GM12878 (cell line): ENCODE measurements around the gene ZNF644. TPM values are rescaled to one million over a fixed set of nuclear protein-coding genes. Genes with fewer than 3 reads are reported as not detected.
A peak's percentile ranks its signal among the peaks of the same experiment; 100 is the strongest.

Experiments
- CBFB ChIP-seq: IDR thresholded peaks from 2 replicates; pipeline ENCODE4 v1.6.1; 2016; ENCODE audit warnings: antibody characterized with exemption, low read depth
- FOXM1 ChIP-seq: IDR thresholded peaks from 2 replicates; pipeline ENCODE4 v1.6.1; 2012; ENCODE audit warnings: low read depth, mild to moderate bottlenecking, inconsistent platforms, low read length, moderate library complexity
- POLR2AphosphoS5 ChIP-seq: IDR thresholded peaks from 2 replicates; pipeline ENCODE4 v1.6.1; 2011; ENCODE audit warnings: mild to moderate bottlenecking, low read length, inconsistent platforms
- SREBF1 ChIP-seq: IDR thresholded peaks from 2 replicates; pipeline ENCODE4 v1.6.1; 2012; ENCODE audit warnings: mild to moderate bottlenecking, low read length
- SREBF2 ChIP-seq: IDR thresholded peaks from 2 replicates; pipeline ENCODE4 v1.6.1; 2012; ENCODE audit warnings: mild to moderate bottlenecking, low read length
- ZNF384 ChIP-seq: IDR thresholded peaks from 2 replicates; pipeline ENCODE4 v1.6.1; 2012; ENCODE audit warnings: low read depth, mild to moderate bottlenecking, low read length, improper control_type of control experiment, borderline replicate concordance
- ZSCAN29 ChIP-seq: fragments of 450-650 bp; IDR thresholded peaks from 2 replicates; pipeline ENCODE4 v1.6.1; 2017; ENCODE audit warnings: mild to moderate bottlenecking, moderate library complexity
- polyA plus RNA-seq, 11 experiments: library from polyadenylated mRNA; depleted of rRNA in 4 of 11; unstranded in 6 of 11; stranded (reverse) in 5 of 11; fragments of >200 nt; fragmentation: Nextera tagmentation in 4 of 11; fragmentation: Illumina TruSeq in 1 of 11; extraction: Ambion mirVana in 4 of 11; extraction: Trizol in 1 of 11; gene quantifications; 1 replicate in 1 of 11; 2 replicates in 10 of 11; pipeline versions ENCODE4 v1.2.1 to v1.2.3, GENCODE V29; 2011 to 2016; ENCODE audit warnings: inconsistent platforms in 2 of 11, missing spikeins in 2 of 11, low read depth in 1 of 11
- total RNA-seq, 4 experiments: library from RNA; depleted of rRNA in 3 of 4; stranded (reverse); fragments of >200 nt in 3 of 4; fragmentation: Illumina TruSeq in 1 of 4; extraction: Trizol in 1 of 4; gene quantifications; 2 replicates each; pipeline versions ENCODE4 v1.2.1 to v1.2.3, GENCODE V29; 2013 to 2021
- TF ChIP-seq, protein P1 (sequence below): IDR thresholded peaks from 2 replicates; pipeline ENCODE4 v1.6.1; 2012; ENCODE audit warnings: low read depth, low read length, improper control_type of control experiment
- TF ChIP-seq, protein P2 (sequence below): fragments of 450-650 bp; formaldehyde crosslinking; IDR thresholded peaks from 2 replicates; pipeline ENCODE4 v1.4.0; 2022; ENCODE audit warnings: mild to moderate bottlenecking, moderate library complexity

ZNF644 gene
- total and polyA plus RNA-seq, 10 of the 15 experiments (the other 5 are each of a cell fraction or from before 2014, with no cell fraction given): 17.7 to 55.3 (median 29.5) TPM

DNA sequence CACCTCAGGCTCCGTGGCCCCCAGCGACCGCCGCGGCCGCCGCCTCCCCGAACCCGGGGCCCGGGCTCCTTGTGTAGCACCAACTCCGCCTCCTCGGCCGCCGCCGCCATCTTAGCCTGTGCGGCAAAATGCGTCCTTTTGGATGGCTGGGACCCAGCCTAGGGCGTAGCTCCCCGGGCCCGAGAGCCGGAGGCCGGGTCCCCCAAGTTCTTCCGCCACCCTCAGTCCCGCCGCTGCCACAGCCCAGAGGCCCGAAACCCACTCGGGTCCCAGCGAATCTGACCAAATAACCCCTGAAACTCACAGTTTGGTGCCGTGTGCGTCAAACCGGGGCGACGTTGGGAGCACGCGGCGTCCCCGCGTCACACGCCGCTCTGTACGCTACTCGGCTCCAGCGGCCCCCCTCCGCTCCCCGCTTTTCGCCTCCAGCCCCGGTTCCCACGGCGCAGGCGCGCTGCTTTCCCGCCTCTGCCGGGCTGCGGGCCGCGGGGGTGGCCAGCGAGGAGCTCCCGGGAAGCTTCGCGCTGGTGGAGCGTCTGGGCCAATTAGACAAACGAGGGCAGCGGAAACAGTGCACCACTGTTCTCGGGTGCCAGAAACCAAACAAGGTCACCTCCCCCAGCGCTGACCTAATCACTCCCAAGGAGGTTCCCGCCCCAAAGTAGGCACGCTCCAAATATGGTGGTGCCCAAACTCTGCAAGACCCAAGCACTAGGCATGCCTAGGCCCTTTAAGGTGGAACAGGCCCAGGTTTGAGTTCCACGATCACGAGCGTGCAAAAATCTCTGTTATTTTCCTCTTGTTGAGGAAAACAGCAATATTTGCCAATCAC, at the start of gene ZNF644 (continued):
- TF ChIP-seq, protein P1, sequence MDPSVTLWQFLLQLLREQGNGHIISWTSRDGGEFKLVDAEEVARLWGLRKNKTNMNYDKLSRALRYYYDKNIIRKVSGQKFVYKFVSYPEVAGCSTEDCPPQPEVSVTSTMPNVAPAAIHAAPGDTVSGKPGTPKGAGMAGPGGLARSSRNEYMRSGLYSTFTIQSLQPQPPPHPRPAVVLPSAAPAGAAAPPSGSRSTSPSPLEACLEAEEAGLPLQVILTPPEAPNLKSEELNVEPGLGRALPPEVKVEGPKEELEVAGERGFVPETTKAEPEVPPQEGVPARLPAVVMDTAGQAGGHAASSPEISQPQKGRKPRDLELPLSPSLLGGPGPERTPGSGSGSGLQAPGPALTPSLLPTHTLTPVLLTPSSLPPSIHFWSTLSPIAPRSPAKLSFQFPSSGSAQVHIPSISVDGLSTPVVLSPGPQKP: peak; percentile 62; the same call in 1 of the 2 replicates
- TF ChIP-seq, protein P2, sequence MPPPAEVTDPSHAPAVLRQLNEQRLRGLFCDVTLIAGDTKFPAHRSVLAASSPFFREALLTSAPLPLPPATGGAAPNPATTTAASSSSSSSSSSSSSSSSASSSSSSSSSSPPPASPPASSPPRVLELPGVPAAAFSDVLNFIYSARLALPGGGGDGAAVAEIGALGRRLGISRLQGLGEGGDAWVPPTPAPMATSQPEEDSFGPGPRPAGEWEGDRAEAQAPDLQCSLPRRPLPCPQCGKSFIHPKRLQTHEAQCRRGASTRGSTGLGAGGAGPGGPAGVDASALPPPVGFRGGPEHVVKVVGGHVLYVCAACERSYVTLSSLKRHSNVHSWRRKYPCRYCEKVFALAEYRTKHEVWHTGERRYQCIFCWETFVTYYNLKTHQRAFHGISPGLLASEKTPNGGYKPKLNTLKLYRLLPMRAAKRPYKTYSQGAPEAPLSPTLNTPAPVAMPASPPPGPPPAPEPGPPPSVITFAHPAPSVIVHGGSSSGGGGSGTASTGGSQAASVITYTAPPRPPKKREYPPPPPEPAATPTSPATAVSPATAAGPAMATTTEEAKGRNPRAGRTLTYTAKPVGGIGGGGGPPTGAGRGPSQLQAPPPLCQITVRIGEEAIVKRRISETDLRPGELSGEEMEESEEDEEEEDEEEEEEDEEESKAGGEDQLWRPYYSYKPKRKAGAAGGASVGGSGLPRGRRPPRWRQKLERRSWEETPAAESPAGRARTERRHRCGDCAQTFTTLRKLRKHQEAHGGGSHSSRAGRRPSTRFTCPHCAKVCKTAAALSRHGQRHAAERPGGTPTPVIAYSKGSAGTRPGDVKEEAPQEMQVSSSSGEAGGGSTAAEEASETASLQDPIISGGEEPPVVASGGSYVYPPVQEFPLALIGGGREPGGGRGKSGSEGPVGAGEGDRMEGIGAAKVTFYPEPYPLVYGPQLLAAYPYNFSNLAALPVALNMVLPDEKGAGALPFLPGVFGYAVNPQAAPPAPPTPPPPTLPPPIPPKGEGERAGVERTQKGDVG: no peak
- TF ChIP-seq SREBF1: no peak
- no peak for TF ChIP-seq FOXM1
- no peak for TF ChIP-seq CBFB
- TF ChIP-seq ZNF384: no peak
- no peak for TF ChIP-seq SREBF2
- peak; percentile 85; the same call in 1 of the 2 replicates for TF ChIP-seq POLR2AphosphoS5
- TF ChIP-seq ZSCAN29: no peak
